Gastroesophageal sphincter (tissue), 4 donors: ENCODE results near the gene SLC7A11. TPM values are rescaled to one million over a fixed set of nuclear protein-coding genes. Genes with fewer than 3 reads are reported as not detected.
"Not testable (repeated sequence)": the region's sequence is repeated elsewhere in the genome, so short reads cannot be mapped to it uniquely, and the experiment has no call there.

Experiments used
- ATAC-seq: fragments of 150-250 bp; one replicate; pipeline ENCODE4 v1.9.1; 2016; ENCODE audit warnings: mild to moderate bottlenecking, moderate library complexity
- H3K27ac ChIP-seq, 4 donors: fragments of 200-600 bp; sonication (generic) in 3 of 4; 1 replicate in 3 of 4; 2 replicates in 1 of 4; pipeline ENCODE4 v1.5.1; 2016 to 2019
- H3K27me3 ChIP-seq: fragments of 200-600 bp; sonication (generic); one replicate; pipeline ENCODE4 v1.5.1; 2019
- H3K36me3 ChIP-seq, 2 donors: fragments of 200-600 bp; sonication (generic); one replicate each; pipeline ENCODE4 v1.5.1; 2019; ENCODE audit warnings: control low read depth in 1 of 2
- H3K4me1 ChIP-seq, 3 donors: fragments of 200-600 bp; sonication (generic); 1 replicate in 2 of 3; 2 replicates in 1 of 3; pipeline ENCODE4 v1.5.1; 2016 to 2019; ENCODE audit warnings: control low read depth in 2 of 3
- H3K4me3 ChIP-seq, 2 donors: fragments of 200-600 bp; sonication (generic); one replicate each; pipeline ENCODE4 v1.5.1; 2019; ENCODE audit warnings: mild to moderate bottlenecking in 1 of 2, moderate library complexity in 1 of 2
- H3K9me3 ChIP-seq, 3 donors: fragments of 200-600 bp; sonication (generic); one replicate each; pipeline ENCODE4 v1.5.1; 2017 to 2019; ENCODE audit warnings: control low read depth in 2 of 3
- CTCF ChIP-seq, 4 experiments: fragments of 200-600 bp in 2 of 4; fragments of 450-650 bp in 2 of 4; sonication (generic) in 1 of 4; IDR thresholded peaks; one replicate each; pipeline ENCODE4 v1.5.1; 2017 to 2019; ENCODE audit warnings: antibody characterized with exemption in 4 of 4, mild to moderate bottlenecking in 2 of 4, moderate library complexity in 2 of 4
- EP300 ChIP-seq: sonication (generic); formaldehyde crosslinking; IDR thresholded peaks from one replicate; pipeline ENCODE4 v1.6.1; 2017; ENCODE audit warnings: antibody characterized with exemption, mild to moderate bottlenecking
- POLR2A ChIP-seq, 2 donors: fragments of 450-650 bp; IDR thresholded peaks; one replicate each; pipeline ENCODE4 v1.6.1; 2017; ENCODE audit warnings: antibody characterized with exemption in 2 of 2, mild to moderate bottlenecking in 2 of 2, moderate library complexity in 1 of 2
- POLR2AphosphoS5 ChIP-seq: sonication (generic); formaldehyde crosslinking; IDR thresholded peaks from one replicate; pipeline ENCODE4 v1.6.1; 2017; ENCODE audit warnings: antibody characterized with exemption
- WGBS, 2 donors: methylation state at CpG; one replicate each; pipeline ENCODE4 v1.1.5; 2018; ENCODE audit warnings: low coverage in 1 of 2; 5-methylcytosine and 5-hydroxymethylcytosine counted together
- total RNA-seq, 4 donors: library from RNA; depleted of rRNA; stranded (reverse); fragments of >200 nt; gene quantifications; one replicate each; pipeline ENCODE4 v1.1.0, GENCODE V29; 2016

Gene SLC7A11
- total RNA-seq, 4 donors from 2014 or later = 0.13 to 0.67 (median 0.33) TPM

GRCh38 chr4:138239491-138239890, 2.7 kb downstream of the SLC7A11 start:
- no peak for TF ChIP-seq POLR2AphosphoS5
- TF ChIP-seq POLR2A (IDR thresholded peaks at IDR 0.05) = no peak
- TF ChIP-seq CTCF (IDR thresholded peaks at IDR 0.05) = no peak
- TF ChIP-seq EP300 = no peak
- Histone ChIP-seq H3K36me3 (no peaks in the 10 kb centered on the region), H3K9me3 (no peaks in the 10 kb centered on the region), H3K4me3 (no peak overlapping the region), H3K4me1 (peaks cover 0 to 21% (median 0%) of the 10 kb centered on the region in 3 donors), H3K27me3 (no peaks in the 10 kb centered on the region), H3K27ac (no peak overlapping the region)
- ATAC-seq = no peak
- WGBS, 2 donors = 0% methylated on average over 1 of the region's 1 CpG

- no peak for TF ChIP-seq POLR2A (IDR thresholded peaks at IDR 0.05)
- no peak for TF ChIP-seq EP300
- no peak for TF ChIP-seq POLR2AphosphoS5
- TF ChIP-seq CTCF (IDR thresholded peaks at IDR 0.05) = no peak
- WGBS, 2 donors = 82 to 91% methylated on average over 3 to 4 of the region's 4 CpGs
- no peaks in the 10 kb centered on the region for H3K9me3 ChIP-seq
- ATAC-seq = no peak
- H3K27ac ChIP-seq = no peak overlapping the region
- H3K36me3 ChIP-seq = no peaks in the 10 kb centered on the region
- H3K4me1 ChIP-seq = peaks cover 0 to 21% (median 0%) of the 10 kb centered on the region in 3 donors
- H3K4me3 ChIP-seq = no peak overlapping the region
- H3K27me3 ChIP-seq = no peaks in the 10 kb centered on the region
These were observed 3.4 kb downstream of the SLC7A11 start for GRCh38 chr4:138238521-138239292.

- H3K27ac ChIP-seq, ATAC-seq, H3K4me3 ChIP-seq, H3K36me3 ChIP-seq, H3K27me3 ChIP-seq, H3K9me3 ChIP-seq: not testable (repeated sequence)
- peaks cover 0 to 16% (median 0%) of the 10 kb centered on the region in 3 donors for H3K4me1 ChIP-seq
- WGBS, 2 donors = 68 to 98% methylated on average over 2 to 6 of the region's 7 CpGs
These were observed 5.0 kb downstream of the SLC7A11 start for GRCh38 chr4:138237132-138237531.

GRCh38 chr4:138236037-138236436, 6.1 kb downstream of the SLC7A11 start:
- no peak for ATAC-seq
- Histone ChIP-seq H3K9me3 (no peaks in the 10 kb centered on the region), H3K27me3 (no peaks in the 10 kb centered on the region), H3K4me3 (no peak overlapping the region), H3K36me3 (no peaks in the 10 kb centered on the region), H3K27ac (no peak overlapping the region), H3K4me1 (peaks cover 0 to 11% (median 0%) of the 10 kb centered on the region in 3 donors)
- no peak for TF ChIP-seq EP300
- no peak for TF ChIP-seq POLR2A (IDR thresholded peaks at IDR 0.05)
- TF ChIP-seq CTCF (IDR thresholded peaks at IDR 0.05) = no peak
- no peak for TF ChIP-seq POLR2AphosphoS5
- 59 to 81% methylated on average over 2 of the region's 2 CpGs for WGBS, 2 donors

GRCh38 chr4:138235419-138235952, 6.7 kb downstream of the SLC7A11 start:
- Histone ChIP-seq H3K4me1 (peaks cover 0 to 11% (median 0%) of the 10 kb centered on the region in 3 donors), H3K27me3 (no peaks in the 10 kb centered on the region), H3K9me3 (no peaks in the 10 kb centered on the region), H3K4me3 (no peak overlapping the region), H3K27ac (no peak overlapping the region), H3K36me3 (no peaks in the 10 kb centered on the region)
- ATAC-seq = peak; percentile 36
- TF ChIP-seq CTCF (IDR thresholded peaks at IDR 0.05) (no peak), EP300 (no peak), POLR2AphosphoS5 (no peak), POLR2A (IDR thresholded peaks at IDR 0.05) (no peak)
- WGBS, 2 donors = 10 to 33% methylated on average over 1 of the region's 1 CpG
